GM23338 (cell line): ENCODE results near the gene MYRFL. TPM values are rescaled to one million over a fixed set of nuclear protein-coding genes. Genes with fewer than 3 reads are reported as not detected.

Experiments
- ATAC-seq: fragments of 200-7000 bp; cut with Tn5 transposase; 3 replicates; pipeline ENCODE4 v1.9.1; 2020
- DNase-seq: peaks from one replicate; pipeline ENCODE4 v3.0.0-alpha.2; 2015; ENCODE audit warnings: low spot score
- H2AFZ ChIP-seq: fragments of 200-600 bp; sonication (generic); 2 replicates; pipeline ENCODE4 v1.8.0; 2016; ENCODE audit warnings: antibody characterized with exemption, mild to moderate bottlenecking, moderate library complexity
- H3F3A ChIP-seq: fragments of 200-600 bp; sonication (generic); replicated peaks from 2 replicates; pipeline ENCODE4 v1.8.0; 2017; ENCODE audit warnings: antibody characterized with exemption, mixed run types, low read depth
- H3K27ac ChIP-seq: fragments of 200-600 bp; sonication (generic); 2 replicates; pipeline ENCODE4 v1.6.1; 2016; ENCODE audit warnings: low read depth
- H3K27me3 ChIP-seq: fragments of 200-600 bp; sonication (generic); 2 replicates; pipeline ENCODE4 v1.8.0; 2016; ENCODE audit warnings: mild to moderate bottlenecking, mixed run types, moderate library complexity; ENCODE audit not compliant: insufficient read depth
- H3K36me3 ChIP-seq: fragments of 200-600 bp; sonication (generic); 2 replicates; pipeline ENCODE4 v1.8.0; 2016; ENCODE audit warnings: mild to moderate bottlenecking; ENCODE audit not compliant: insufficient read depth
- H3K4me1 ChIP-seq: fragments of 200-600 bp; sonication (generic); 2 replicates; pipeline ENCODE4 v1.8.0; 2016; ENCODE audit warnings: mild to moderate bottlenecking, moderate library complexity; ENCODE audit not compliant: insufficient read depth
- H3K4me2 ChIP-seq: fragments of 200-600 bp; sonication (generic); 2 replicates; pipeline ENCODE4 v1.7.1; 2017; ENCODE audit warnings: mixed run types
- H3K4me3 ChIP-seq: fragments of 200-600 bp; sonication (generic); 2 replicates; pipeline ENCODE4 v1.6.1; 2016; ENCODE audit warnings: mixed run types
- H3K79me2 ChIP-seq: fragments of 200-600 bp; sonication (generic); replicated peaks from 2 replicates; pipeline ENCODE4 v1.8.0; 2017; ENCODE audit warnings: mild to moderate bottlenecking; ENCODE audit not compliant: insufficient read depth
- H3K9me2 ChIP-seq: fragments of 200-600 bp; sonication (generic); 2 replicates; pipeline ENCODE4 v1.8.0; 2017; ENCODE audit not compliant: insufficient read depth
- H4K20me1 ChIP-seq: fragments of 200-600 bp; sonication (generic); replicated peaks from 2 replicates; pipeline ENCODE4 v1.8.0; 2017; ENCODE audit warnings: mild to moderate bottlenecking; ENCODE audit not compliant: insufficient read depth
- H3K27ac Mint-ChIP-seq: 2 replicates; pipeline ENCODE4 v1.8.0; 2020; ENCODE audit warnings: inconsistent platforms, mild to moderate bottlenecking, moderate library complexity, mixed read lengths
- H3K27me3 Mint-ChIP-seq: 3 replicates; pipeline ENCODE4 v1.8.0; 2022; ENCODE audit warnings: low read depth, mild to moderate bottlenecking, moderate library complexity, mixed read lengths, inconsistent platforms; ENCODE audit not compliant: insufficient read depth, poor library complexity
- H3K36me3 Mint-ChIP-seq: 3 replicates; pipeline ENCODE4 v1.8.0; 2021; ENCODE audit warnings: low read depth, mild to moderate bottlenecking, inconsistent platforms, moderate library complexity, mixed read lengths
- H3K4me1 Mint-ChIP-seq: 3 replicates; pipeline ENCODE4 v1.8.0; 2020; ENCODE audit warnings: mild to moderate bottlenecking, inconsistent platforms, mixed read lengths
- H3K4me3 Mint-ChIP-seq: 3 replicates; pipeline ENCODE4 v1.8.0; 2021; ENCODE audit warnings: moderate library complexity, mild to moderate bottlenecking, inconsistent platforms, mixed read lengths
- H3K9me3 Mint-ChIP-seq: 3 replicates; pipeline ENCODE4 v1.8.0; 2020; ENCODE audit warnings: moderate library complexity, mild to moderate bottlenecking, inconsistent platforms, mixed read lengths
- CREB1 ChIP-seq: fragments of 250-450 bp; sonication (Bioruptor Pico); IDR thresholded peaks from 2 replicates; pipeline ENCODE4 v1.5.0; 2020; ENCODE audit warnings: low read depth, mild to moderate bottlenecking, moderate library complexity
- CTCF ChIP-seq, 2 experiments: fragments of 200-600 bp in 1 of 2; sonication (generic) in 1 of 2; conservative IDR thresholded peaks; 2 replicates each; pipeline versions ENCODE4 v1.5.1 to v1.6.1; 2016 to 2017; ENCODE audit warnings: antibody characterized with exemption in 2 of 2, low read depth in 2 of 2, mild to moderate bottlenecking in 2 of 2, moderate library complexity in 1 of 2
- ETS1 ChIP-seq: IDR thresholded peaks from 2 replicates; pipeline ENCODE4 v1.6.1; 2016; ENCODE audit warnings: antibody characterized with exemption
- REST ChIP-seq: IDR thresholded peaks from one replicate; pipeline ENCODE4 v1.6.1; 2018; ENCODE audit warnings: antibody characterized with exemption; ENCODE audit not compliant: unreplicated experiment
- ZNF331 ChIP-seq: fragments of 250-450 bp; sonication (Bioruptor Pico); IDR thresholded peaks from 2 replicates; pipeline ENCODE4 v1.5.0; 2020; ENCODE audit warnings: low read depth, mild to moderate bottlenecking, moderate library complexity
- ZNF462 ChIP-seq: fragments of 250-450 bp; sonication (Bioruptor Pico); IDR thresholded peaks from 2 replicates; pipeline ENCODE4 v1.5.0; 2020; ENCODE audit warnings: mild to moderate bottlenecking, moderate library complexity
- polyA plus RNA-seq: library from polyadenylated mRNA; unstranded; fragments of >200 nt; fragmentation: Nextera tagmentation; extraction: Ambion mirVana; gene quantifications from 2 replicates; pipeline ENCODE4 v1.2.1, GENCODE V29; 2016
- total RNA-seq: library from RNA; depleted of rRNA; stranded (reverse); fragments of >200 nt; shearing (Covaris generic); gene quantifications from 2 replicates; pipeline ENCODE4 v1.2.3, GENCODE V29; 2014

MYRFL gene
- total and polyA plus RNA-seq, 2 experiments from 2014 or later: 2.3 to 2.8 TPM

GRCh38 chr12:69837657-69838415, 12.8 kb downstream of the MYRFL start:
- Mint-ChIP-seq H3K27ac (no peak overlapping the region), H3K4me1 (no peaks in the 10 kb centered on the region), H3K9me3 (no peaks in the 10 kb centered on the region), H3K4me3 (no peak overlapping the region), H3K36me3 (no peaks in the 10 kb centered on the region), H3K27me3 (peaks cover 2% of the 10 kb centered on the region)
- no peaks in the 10 kb centered on the region for H3F3A ChIP-seq
- H3K4me2 ChIP-seq: no peak overlapping the region
- H3K4me3 ChIP-seq: no peak overlapping the region
- no peaks in the 10 kb centered on the region for H3K79me2 ChIP-seq
- no peaks in the 10 kb centered on the region for H3K9me2 ChIP-seq
- H3K27ac ChIP-seq: no peak overlapping the region
- no peak overlapping the region for H2AFZ ChIP-seq
- TF ChIP-seq ZNF331 (CRISPR knock-in tag) (no peak), CREB1 (CRISPR knock-in tag) (no peak), ZNF462 (no peak), REST (no peak), CTCF (conservative IDR thresholded peaks at IDR 0.05; ENCODE audit: low read depth in 2 of 2) (no peak), ETS1 (no peak)
- no peaks in the 10 kb centered on the region for H3K36me3 ChIP-seq
- H4K20me1 ChIP-seq: no peaks in the 10 kb centered on the region
- H3K4me1 ChIP-seq: no peaks in the 10 kb centered on the region
- no peak for DNase-seq
- no peak for ATAC-seq
- H3K27me3 ChIP-seq: no peaks in the 10 kb centered on the region
